Endothelial cell of umbilical vein (primary cell): Measurements from ENCODE around the gene TOX2. TPM values are rescaled to one million over a fixed set of nuclear protein-coding genes. Genes with fewer than 3 reads are reported as not detected.

ENCODE experiments used
- BruUV-seq: library from RNA; stranded (reverse); fragments of 400-500 nt; replicated peaks from 2 replicates; lab custom pipeline; 2021; lab: Mats Ljungman, UMichigan
- CTCF ChIA-PET: fragments of 300-600, 350-600 bp; sonication (Branson Sonifier 250); formaldehyde crosslinking; loops from one replicate; lab custom pipeline; 2021; ENCODE audit warnings: antibody characterized with exemption, inconsistent platforms; lab: Charles Lee
- POLR2A ChIA-PET: fragments of 300-600, 350-600 bp; sonication (Branson Sonifier 250); formaldehyde crosslinking; loops from one replicate; lab custom pipeline; 2021; ENCODE audit warnings: antibody characterized with exemption, inconsistent platforms; lab: Charles Lee
- DNase-seq: peaks from one replicate; pipeline ENCODE4 v3.0.0-alpha.2; 2011; ENCODE audit warnings: low read depth, low spot score
- FAIRE-seq: peaks from 2 replicates; lab custom pipeline; 2011; peaks lifted over from hg19 to GRCh38; lab: Jason Lieb, UNC
- H2AFZ ChIP-seq: 2 replicates; pipeline ENCODE4 v1.6.0; 2012; ENCODE audit warnings: low read depth, low read length, control low read depth, inconsistent platforms
- H3K27ac ChIP-seq: 2 replicates; pipeline ENCODE4 v1.5.1; 2011; ENCODE audit warnings: low read depth, mild to moderate bottlenecking, control low read depth, low read length, moderate library complexity; ENCODE audit not compliant: insufficient read depth
- H3K27me3 ChIP-seq, 2 experiments: 2 replicates each; pipeline versions ENCODE4 v1.6.0 to v1.6.1; 2011; ENCODE audit warnings: low read length in 2 of 2, mixed read lengths in 1 of 2; ENCODE audit not compliant: control insufficient read depth in 2 of 2, insufficient read depth in 2 of 2
- H3K36me3 ChIP-seq, 2 experiments: 2 replicates in 1 of 2; 3 replicates in 1 of 2; pipeline ENCODE4 v1.5.1; 2011; ENCODE audit warnings: low read length in 2 of 2, mild to moderate bottlenecking in 1 of 2, moderate library complexity in 1 of 2; ENCODE audit not compliant: control insufficient read depth in 2 of 2, insufficient read depth in 2 of 2; ENCODE audit errors: extremely low read depth in 1 of 2
- H3K4me1 ChIP-seq: 3 replicates; pipeline ENCODE4 v1.5.1; 2011; ENCODE audit warnings: mild to moderate bottlenecking, low read length; ENCODE audit not compliant: control insufficient read depth, insufficient read depth; ENCODE audit errors: extremely low read depth
- H3K4me2 ChIP-seq: 2 replicates; pipeline ENCODE4 v1.6.1; 2011; ENCODE audit warnings: low read length, control low read depth, mixed read lengths; ENCODE audit not compliant: insufficient read depth
- H3K4me3 ChIP-seq, 3 experiments: fragments of 200-600 bp in 1 of 3; sonication (generic), shearing (Covaris generic) in 1 of 3; replicated peaks in 1 of 3; 2 replicates each; pipeline ENCODE4 v1.5.1; 2011 to 2016; ENCODE audit warnings: control low read depth in 3 of 3, low read length in 3 of 3, mild to moderate bottlenecking in 2 of 3, inconsistent platforms in 1 of 3, low read depth in 1 of 3, moderate library complexity in 1 of 3; ENCODE audit not compliant: insufficient read depth in 1 of 3
- H3K79me2 ChIP-seq: 2 replicates; pipeline ENCODE4 v1.6.0; 2012; ENCODE audit warnings: low read length, inconsistent platforms; ENCODE audit not compliant: control insufficient read depth, insufficient read depth
- H3K9ac ChIP-seq: replicated peaks from 2 replicates; pipeline ENCODE3; 2011; ENCODE audit warnings: low read length, control low read depth; ENCODE audit not compliant: insufficient read depth; ENCODE audit errors: extremely low read depth
- H3K9me1 ChIP-seq: replicated peaks from 3 replicates; pipeline ENCODE4 v1.6.0; 2011; ENCODE audit warnings: mild to moderate bottlenecking, low read length; ENCODE audit not compliant: control insufficient read depth, insufficient read depth; ENCODE audit errors: extremely low read depth
- H3K9me3 ChIP-seq: replicated peaks from 2 replicates; pipeline ENCODE4 v1.5.1; 2012; ENCODE audit warnings: low read length, inconsistent platforms; ENCODE audit not compliant: control insufficient read depth, insufficient read depth
- H4K20me1 ChIP-seq: replicated peaks from 2 replicates; pipeline ENCODE3; 2011; ENCODE audit warnings: mild to moderate bottlenecking, low read length; ENCODE audit not compliant: control insufficient read depth, insufficient read depth; ENCODE audit errors: extremely low read depth
- CTCF ChIP-seq, 2 donors: IDR thresholded peaks; 1 replicate in 1 of 2; 2 replicates in 1 of 2; pipeline ENCODE4 v1.5.1; 2011; ENCODE audit warnings: low read length in 2 of 2, mild to moderate bottlenecking in 2 of 2, moderate library complexity in 2 of 2, control low read depth in 1 of 2, inconsistent platforms in 1 of 2, low read depth in 1 of 2; ENCODE audit not compliant: insufficient read depth in 1 of 2; ENCODE audit errors: extremely low read depth in 1 of 2
- EZH2 ChIP-seq: IDR thresholded peaks from 2 replicates; pipeline ENCODE4 v1.6.1; 2012; ENCODE audit warnings: borderline replicate concordance, low read depth, mild to moderate bottlenecking, moderate library complexity, low read length, inconsistent platforms; ENCODE audit not compliant: severe bottlenecking
- FOS ChIP-seq: IDR thresholded peaks from 2 replicates; pipeline ENCODE4 v1.6.1; 2011; ENCODE audit warnings: mild to moderate bottlenecking, low read length, moderate library complexity, borderline replicate concordance; ENCODE audit not compliant: insufficient read depth
- JUN ChIP-seq: IDR thresholded peaks from 2 replicates; pipeline ENCODE4 v1.6.1; 2011; ENCODE audit warnings: borderline replicate concordance, low read depth; ENCODE audit not compliant: insufficient read length, insufficient read depth
- MAX ChIP-seq: IDR thresholded peaks from 2 replicates; pipeline ENCODE4 v1.6.1; 2011; ENCODE audit not compliant: insufficient read depth, insufficient read length
- POLR2A ChIP-seq: IDR thresholded peaks from 2 replicates; pipeline ENCODE4 v1.6.1; 2012; ENCODE audit warnings: low read depth, mild to moderate bottlenecking, control low read depth, low read length
- dilution Hi-C: fragments of 300-500 bp; cut with MboI; formaldehyde crosslinking; loops from one replicate; pipeline ENCODE4 v1.15.0; 2019; ENCODE audit warnings: low sequenced_read_pairs; ENCODE audit not compliant: extremely low pct_ligation_motif_present
- intact Hi-C: fragments of 100-400 bp; cut with micrococcal nuclease; formaldehyde crosslinking; loops from one replicate; pipeline ENCODE4 v1.10.0; 2022
- polyA plus RNA-seq, 4 experiments: library from polyadenylated mRNA; depleted of rRNA in 3 of 4; stranded (reverse) in 3 of 4; unstranded in 1 of 4; fragments of >200 nt; gene quantifications; 2 replicates each; pipeline versions ENCODE4 v1.2.1 to v1.2.3, GENCODE V29; 2011 to 2012; ENCODE audit warnings: missing spikeins in 1 of 4
- total RNA-seq: library from RNA; stranded (reverse); gene quantifications from 2 replicates; pipeline ENCODE4 v1.2.3, GENCODE V29; 2021

Gene TOX2
- total and polyA plus RNA-seq, 2 donors (not counting 3 experiments of a cell fraction or from before 2014, with no cell fraction given): 7.0 to 18.6 TPM

GRCh38 chr20:43901296-43901695 lies 13.4 kb upstream of the TOX2 start:
- Histone ChIP-seq H3K9me1 (no peaks in the 10 kb centered on the region), H3K9ac (no peak overlapping the region), H3K4me3 (no peak overlapping the region), H2AFZ (no peak overlapping the region), H3K4me1 (no peaks in the 10 kb centered on the region), H3K36me3 (no peaks in the 10 kb centered on the region), H3K79me2 (no peaks in the 10 kb centered on the region), H3K27ac (no peak overlapping the region), H3K9me3 (no peaks in the 10 kb centered on the region), H4K20me1 (no peaks in the 10 kb centered on the region), H3K4me2 (no peak overlapping the region), H3K27me3 (no peaks in the 10 kb centered on the region)
- ChIA-PET POLR2A (no interaction called here), CTCF (interaction anchor here (1.5 to 3.0 kb wide), 2 partner anchors 10 to 151 kb away, joined by 4 to 13 read pairs; no protein-coding TSS in a partner anchor)
- intact Hi-C loops (no loop called here), dilution Hi-C loops (loop anchor here (25.0 kb wide), 1 partner anchor 139 kb away; no protein-coding TSS in a partner anchor)
- DNase-seq (no peak), FAIRE-seq (no peak)
- TF ChIP-seq POLR2A (no peak), JUN (no peak), EZH2 (no peak), MAX (no peak), CTCF (IDR thresholded peaks at IDR 0.05; ENCODE audit: extremely low read depth in 1 of 2, insufficient read depth in 1 of 2, low read depth in 1 of 2, low read length in 2 of 2) (no peak), FOS (no peak)
- BruUV-seq: no TSS peak
